SH-SY5Y (cell line): ENCODE data around the gene FOXR1.

ENCODE experiments used
- GATA2 ChIP-seq: IDR thresholded peaks from 2 replicates; pipeline ENCODE4 v1.6.1; 2011; ENCODE audit warnings: mild to moderate bottlenecking, low read depth, low read length
- GATA3 ChIP-seq: IDR thresholded peaks from 2 replicates; pipeline ENCODE4 v1.6.1; 2011; ENCODE audit warnings: low read depth, mild to moderate bottlenecking, low read length, moderate library complexity

GRCh38 chr11:118988280-118988679 is 16.7 kb downstream of the FOXR1 start:
- TF ChIP-seq GATA3 (no peak), GATA2 (no peak)
